H1 (cell line): Measurements from ENCODE around the gene MEI1. TPM values are rescaled to one million over a fixed set of nuclear protein-coding genes. Genes with fewer than 3 reads are reported as not detected.

Experiments used
- CTCF ChIA-PET: fragments of 300-600 bp; sonication (Branson Sonifier 250); formaldehyde crosslinking; loops from one replicate; lab custom pipeline; 2021; ENCODE audit not compliant: partially characterized antibody; lab: Charles Lee
- POLR2A ChIA-PET: fragments of 300-600 bp; sonication (Branson Sonifier 250); formaldehyde crosslinking; loops from one replicate; lab custom pipeline; 2021; ENCODE audit warnings: inconsistent platforms; ENCODE audit not compliant: partially characterized antibody; lab: Charles Lee
- DNase-seq, 2 experiments: peaks; one replicate each; pipeline versions ENCODE4 v3.0.0 to v3.0.0-alpha.2; 2010 to 2022; ENCODE audit warnings: low spot score in 2 of 2, low read depth in 1 of 2, mixed read lengths in 1 of 2
- FAIRE-seq: peaks from 2 replicates; lab custom pipeline; 2011; peaks lifted over from hg19 to GRCh38; lab: Jason Lieb, UNC
- H2AFZ ChIP-seq: 2 replicates; pipeline ENCODE4 v1.8.1; 2012; ENCODE audit warnings: low read length, inconsistent platforms
- H2AK5ac ChIP-seq: 2 replicates; pipeline ENCODE4 v1.6.1; 2013; ENCODE audit warnings: low read depth, low read length
- H2BK120ac ChIP-seq: replicated peaks from 2 replicates; pipeline ENCODE3; 2013; ENCODE audit warnings: low read depth, low read length, inconsistent platforms
- H2BK12ac ChIP-seq: 2 replicates; pipeline ENCODE4 v1.6.1; 2013; ENCODE audit warnings: low read depth, low read length
- H2BK15ac ChIP-seq: 2 replicates; pipeline ENCODE4 v1.6.1; 2013; ENCODE audit warnings: low read length
- H2BK20ac ChIP-seq: 2 replicates; pipeline ENCODE4 v1.6.1; 2013; ENCODE audit warnings: low read length
- H2BK5ac ChIP-seq: 2 replicates; pipeline ENCODE4 v1.6.1; 2013; ENCODE audit warnings: low read depth, low read length
- H3K14ac ChIP-seq: 2 replicates; pipeline ENCODE4 v1.6.1; 2013; ENCODE audit warnings: inconsistent platforms; ENCODE audit not compliant: insufficient read length
- H3K18ac ChIP-seq: 2 replicates; pipeline ENCODE4 v1.6.1; 2013; ENCODE audit warnings: low read length; ENCODE audit errors: extremely low read depth
- H3K23ac ChIP-seq: 2 replicates; pipeline ENCODE4 v1.6.1; 2013; ENCODE audit warnings: inconsistent platforms; ENCODE audit not compliant: insufficient read length
- H3K23me2 ChIP-seq: 2 replicates; pipeline ENCODE4 v1.6.1; 2013; ENCODE audit warnings: low read depth, low read length
- H3K27ac ChIP-seq: 2 replicates; pipeline ENCODE4 v1.6.1; 2011; ENCODE audit warnings: low read depth, low read length, inconsistent platforms
- H3K27me3 ChIP-seq, 4 experiments: replicated peaks in 1 of 4; 1 replicate in 1 of 4; 2 replicates in 3 of 4; pipeline versions ENCODE4 v1.6.1 to v1.8.1; 2011 to 2013; ENCODE audit warnings: low read length in 3 of 4, mild to moderate bottlenecking in 3 of 4, inconsistent platforms in 2 of 4, mixed read lengths in 2 of 4, moderate library complexity in 1 of 4; ENCODE audit not compliant: control insufficient read depth in 3 of 4, insufficient read depth in 3 of 4; ENCODE audit errors: extremely low read depth in 1 of 4
- H3K36me3 ChIP-seq, 4 experiments: 2 replicates each; pipeline versions ENCODE4 v1.6.1 to v1.8.1; 2011 to 2013; ENCODE audit warnings: mild to moderate bottlenecking in 4 of 4, low read length in 3 of 4, moderate library complexity in 2 of 4, control low read depth in 1 of 4, inconsistent platforms in 1 of 4; ENCODE audit not compliant: insufficient read depth in 4 of 4, control insufficient read depth in 2 of 4
- H3K4ac ChIP-seq: replicated peaks from 2 replicates; pipeline ENCODE3; 2013; ENCODE audit warnings: low read length, low read depth, mixed read lengths, inconsistent platforms; ENCODE audit not compliant: insufficient read length
- H3K4me1 ChIP-seq, 4 experiments: replicated peaks in 1 of 4; 1 replicate in 1 of 4; 2 replicates in 3 of 4; pipeline versions ENCODE4 v1.6.1 to v1.8.1; 2011 to 2013; ENCODE audit warnings: low read length in 3 of 4, inconsistent platforms in 2 of 4, mixed read lengths in 1 of 4; ENCODE audit not compliant: insufficient read depth in 4 of 4, control insufficient read depth in 3 of 4
- H3K4me2 ChIP-seq, 2 experiments: 2 replicates each; pipeline versions ENCODE4 v1.6.1 to v1.8.1; 2011 to 2013; ENCODE audit warnings: low read depth in 2 of 2, low read length in 2 of 2, control low read depth in 1 of 2, inconsistent platforms in 1 of 2, mild to moderate bottlenecking in 1 of 2; ENCODE audit not compliant: insufficient read depth in 1 of 2
- H3K4me3 ChIP-seq, 4 experiments: fragments of 200-600, 300-600 bp in 1 of 4; sonication (generic), shearing (Covaris generic), sonication (Bioruptor Twin) in 1 of 4; 2 replicates each; pipeline versions ENCODE4 v1.5.1 to v1.8.1; 2011 to 2016; ENCODE audit warnings: low read length in 4 of 4, low read depth in 3 of 4, control low read depth in 2 of 4, inconsistent platforms in 2 of 4, mild to moderate bottlenecking in 2 of 4, mixed read lengths in 1 of 4, moderate library complexity in 1 of 4; ENCODE audit not compliant: insufficient read depth in 2 of 4; ENCODE audit errors: extremely low read depth in 1 of 4
- H3K56ac ChIP-seq: replicated peaks from 2 replicates; pipeline ENCODE3; 2013; ENCODE audit warnings: low read depth, mild to moderate bottlenecking, mixed read lengths, low read length, inconsistent platforms; ENCODE audit not compliant: insufficient read length
- H3K79me1 ChIP-seq: 2 replicates; pipeline ENCODE4 v1.6.1; 2013; ENCODE audit warnings: low read depth, low read length, control low read depth
- H3K79me2 ChIP-seq, 2 experiments: 2 replicates each; pipeline versions ENCODE4 v1.6.1 to v1.8.1; 2012 to 2013; ENCODE audit warnings: low read length in 2 of 2, mild to moderate bottlenecking in 2 of 2, inconsistent platforms in 1 of 2; ENCODE audit not compliant: insufficient read depth in 2 of 2, control insufficient read depth in 1 of 2
- H3K9ac ChIP-seq, 4 experiments: replicated peaks in 1 of 4; 1 replicate in 1 of 4; 2 replicates in 3 of 4; pipeline versions ENCODE4 v1.6.1 to v1.8.1; 2011 to 2013; ENCODE audit warnings: low read depth in 3 of 4, low read length in 3 of 4, control low read depth in 2 of 4, mild to moderate bottlenecking in 2 of 4, moderate library complexity in 2 of 4, inconsistent platforms in 1 of 4; ENCODE audit errors: extremely low read depth in 1 of 4
- H3K9me3 ChIP-seq, 2 experiments: 2 replicates each; pipeline versions ENCODE4 v1.6.1 to v1.8.1; 2012 to 2013; ENCODE audit warnings: mild to moderate bottlenecking in 2 of 2, moderate library complexity in 2 of 2, control low read depth in 1 of 2, inconsistent platforms in 1 of 2, low read depth in 1 of 2, low read length in 1 of 2, mixed read lengths in 1 of 2; ENCODE audit not compliant: insufficient read depth in 2 of 2
- H4K20me1 ChIP-seq, 2 experiments: replicated peaks in 1 of 2; 2 replicates each; pipeline versions ENCODE3 to v1.8.1; 2011 to 2013; ENCODE audit warnings: inconsistent platforms in 2 of 2, low read length in 2 of 2, mild to moderate bottlenecking in 1 of 2; ENCODE audit not compliant: insufficient read depth in 2 of 2, control insufficient read depth in 1 of 2
- H4K5ac ChIP-seq: 2 replicates; pipeline ENCODE4 v1.6.1; 2013; ENCODE audit warnings: low read length, low read depth, mixed read lengths, inconsistent platforms; ENCODE audit not compliant: insufficient read length
- H4K8ac ChIP-seq: 2 replicates; pipeline ENCODE4 v1.8.0; 2013; ENCODE audit warnings: mild to moderate bottlenecking, moderate library complexity, low read length, inconsistent platforms; ENCODE audit not compliant: insufficient read depth; ENCODE audit errors: extremely low read depth
- H4K91ac ChIP-seq: replicated peaks from 2 replicates; pipeline ENCODE3; 2013; ENCODE audit warnings: low read length, mixed read lengths, inconsistent platforms; ENCODE audit not compliant: insufficient read length
- CBX8 ChIP-seq: fragments of 300-800, 300-1000 bp; sonication (generic); IDR thresholded peaks from 2 replicates; pipeline ENCODE4 v1.7.1; 2016; ENCODE audit warnings: low read depth, low read length, borderline replicate concordance
- RNF2 ChIP-seq: fragments of 200-900, 300-1000 bp; sonication (generic); IDR thresholded peaks from 2 replicates; pipeline ENCODE4 v1.7.1; 2016; ENCODE audit warnings: borderline replicate concordance, low read depth, mild to moderate bottlenecking, antibody characterized with exemption, low read length; ENCODE audit not compliant: poor library complexity, severe bottlenecking; ENCODE audit errors: missing control alignments
- SP2 ChIP-seq: IDR thresholded peaks from 2 replicates; pipeline ENCODE4 v1.6.1; 2012; ENCODE audit warnings: mild to moderate bottlenecking, low read length, inconsistent platforms
- TAF1 ChIP-seq: IDR thresholded peaks from 2 replicates; pipeline ENCODE4 v1.6.1; 2011; ENCODE audit warnings: mild to moderate bottlenecking, low read depth, low read length
- ZNF274 ChIP-seq: IDR thresholded peaks from 2 replicates; pipeline ENCODE4 v1.7.0; 2012; ENCODE audit warnings: low read length, borderline replicate concordance; ENCODE audit errors: extremely low read depth
- WGBS, 2 experiments: shearing (Covaris generic) in 1 of 2; methylation state at CpG; one replicate each; pipeline versions ENCODE4 v1.1.6 to v1.1.7; 2013 to 2015; ENCODE audit warnings: low lambda C conversion rate in 2 of 2, mixed read lengths in 2 of 2, inconsistent platforms in 1 of 2, low coverage in 1 of 2, missing lambda C conversion rate in 1 of 2; ENCODE audit not compliant: insufficient replicate concordance in 2 of 2, insufficient coverage in 1 of 2, insufficient read length in 1 of 2; ENCODE audit errors: extremely low coverage in 1 of 2, missing lambda C conversion rate in 1 of 2; 5-methylcytosine and 5-hydroxymethylcytosine counted together
- polyA plus RNA-seq, 7 experiments: library from polyadenylated mRNA; depleted of rRNA in 3 of 7; stranded (reverse) in 5 of 7; unstranded in 2 of 7; fragments of >200 nt in 5 of 7; fragments of 200-250 nt in 2 of 7; gene quantifications; 1 replicate in 5 of 7; 2 replicates in 1 of 7; 4 replicates in 1 of 7; pipeline versions ENCODE4 v1.2.1 to v1.2.3, GENCODE V29; 2011 to 2013; ENCODE audit warnings: missing spikeins in 2 of 7, mixed read lengths in 2 of 7
- total RNA-seq: library from RNA; stranded (reverse); fragmentation: NEBNext Ultra II Directional; extraction: Animal tissue kit (Norgen Biotek cat#: 25700); gene quantifications from 2 replicates; pipeline ENCODE4 v1.2.1, GENCODE V29; 2021

MEI1 gene
- total and polyA plus RNA-seq, 2 of the 8 experiments (the other 6 are each of a cell fraction or from before 2014, with no cell fraction given), result 0.27 to 0.54 TPM

DNA sequence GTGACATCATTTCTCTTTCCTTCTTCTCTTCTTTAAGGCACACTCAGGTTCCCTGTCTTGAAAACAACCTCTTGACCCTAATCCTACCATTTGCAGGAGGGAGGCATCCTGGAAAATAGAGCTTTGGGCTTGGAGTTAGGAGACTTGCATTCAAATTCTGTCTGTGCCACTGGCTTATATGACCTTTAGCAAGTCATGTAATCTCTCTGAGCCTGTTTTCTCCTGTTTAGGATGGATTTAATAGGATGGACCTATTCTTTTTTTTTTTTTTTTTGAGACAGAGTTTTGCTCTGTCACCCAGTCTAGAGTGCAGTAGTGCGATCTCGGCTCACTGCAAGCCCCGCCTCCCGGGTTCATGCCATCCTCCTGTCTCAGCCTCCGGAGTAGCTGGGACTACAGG, 76.0 kb downstream of the MEI1 start:
- H2BK15ac ChIP-seq, result no peak overlapping the region
- H3K9ac ChIP-seq, result no peak overlapping the region
- no peaks in the 10 kb centered on the region for H3K9me3 ChIP-seq
- H3K4me2 ChIP-seq, result no peak overlapping the region
- POLR2A ChIA-PET, result interaction anchor here (3.1 kb wide), 1 partner anchor 25 kb away, joined by 10 read pairs; the partner anchor contains the start of gene CCDC134
- H4K20me1 ChIP-seq, result no peaks in the 10 kb centered on the region
- no peak overlapping the region for H3K18ac ChIP-seq
- H3K27ac ChIP-seq, result no peak overlapping the region
- H4K8ac ChIP-seq, result no peak overlapping the region
- H2BK120ac ChIP-seq, result no peak overlapping the region
- no peaks in the 10 kb centered on the region; a peak in 1 of 7 replicates for H3K27me3 ChIP-seq
- H4K91ac ChIP-seq, result no peak overlapping the region
- H3K56ac ChIP-seq, result no peak overlapping the region
- H2BK20ac ChIP-seq, result no peak overlapping the region
- H3K79me2 ChIP-seq, result no peaks in the 10 kb centered on the region
- H2AFZ ChIP-seq, result no peak overlapping the region
- H3K4ac ChIP-seq, result no peak overlapping the region
- no peak overlapping the region for H3K23ac ChIP-seq
- H2AK5ac ChIP-seq, result no peak overlapping the region
- no peaks in the 10 kb centered on the region for H3K4me1 ChIP-seq
- TF ChIP-seq TAF1 (no peak), RNF2 (no peak), ZNF274 (no peak), CBX8 (no peak), SP2 (no peak)
- H2BK12ac ChIP-seq, result no peak overlapping the region
- H3K79me1 ChIP-seq, result no peaks in the 10 kb centered on the region
- no peak overlapping the region for H4K5ac ChIP-seq
- WGBS, 2 experiments, result 90% methylated on average over 5 of the region's 5 CpGs; no CpG with 5 or more reads in 1 of the 2 experiments
- no peak overlapping the region for H2BK5ac ChIP-seq
- DNase-seq, result no peak
- no peak overlapping the region for H3K14ac ChIP-seq
- CTCF ChIA-PET, result interaction anchor here (0.6 to 4.2 kb wide), 7 partner anchors 10 to 176 kb away, joined by 3 to 22 read pairs (median 5); partner anchors contain the start of gene SMIM45
- no peak for FAIRE-seq
- H3K36me3 ChIP-seq, result no peaks in the 10 kb centered on the region
- no peaks in the 10 kb centered on the region for H3K23me2 ChIP-seq
- no peak overlapping the region for H3K4me3 ChIP-seq
